HCT116 (cell line): Measurements from ENCODE around the gene VAV1. TPM values are rescaled to one million over a fixed set of nuclear protein-coding genes. Genes with fewer than 3 reads are reported as not detected.

ENCODE experiments used
- ATAC-seq: fragments of 200-7000 bp; cut with Tn5 transposase; 2 replicates; pipeline ENCODE4 v1.9.1; 2020; ENCODE audit warnings: mild to moderate bottlenecking, moderate library complexity
- BruUV-seq: library from RNA; stranded (reverse); fragments of 400-500 nt; replicated peaks from 2 replicates; lab custom pipeline; 2021; lab: Mats Ljungman, UMichigan
- CTCF ChIA-PET: fragments of 300-600 bp; sonication (Branson Sonifier 250); formaldehyde crosslinking; loops from one replicate; lab custom pipeline; 2021; ENCODE audit warnings: antibody characterized with exemption; lab: Charles Lee
- POLR2A ChIA-PET: fragments of 300-600, 350-600 bp; sonication (Branson Sonifier 250); formaldehyde crosslinking; loops from one replicate; lab custom pipeline; 2021; ENCODE audit warnings: antibody characterized with exemption; lab: Charles Lee
- RAD21 ChIA-PET, 2 experiments: fragments of 300-600 bp; sonication (Branson Sonifier 250); formaldehyde crosslinking; loops; one replicate each; lab custom pipeline; 2023; ENCODE audit warnings: low total read pairs in 2 of 2; ENCODE audit not compliant: uncharacterized antibody in 2 of 2, unreplicated experiment in 2 of 2, low non-redundant PET in 1 of 2; lab: Charles Lee
- DNase-seq: peaks from one replicate; pipeline ENCODE4 v3.0.0-alpha.2; 2010; ENCODE audit warnings: low read depth, low spot score
- H2AFZ ChIP-seq: fragments of 200-600 bp; shearing (Covaris generic), sonication (generic); 2 replicates; pipeline ENCODE4 v1.6.1; 2017; ENCODE audit warnings: low read depth, mixed run types, mixed read lengths, antibody characterized with exemption, low read length; ENCODE audit not compliant: poor library complexity, severe bottlenecking
- H3K27ac ChIP-seq: 2 replicates; pipeline ENCODE4 v1.5.1; 2012; ENCODE audit warnings: low read depth, low read length
- H3K27me3 ChIP-seq: fragments of 200-600 bp; sonication (generic); 2 replicates; pipeline ENCODE4 v1.6.1; 2016; ENCODE audit warnings: mixed run types, low read length, mixed read lengths; ENCODE audit not compliant: insufficient read depth
- H3K36me3 ChIP-seq, 2 experiments: fragments of 200-500 bp in 1 of 2; fragments of 200-600 bp in 1 of 2; sonication (Bioruptor generic) in 1 of 2; sonication (generic) in 1 of 2; 2 replicates each; pipeline versions ENCODE4 v1.5.1 to v1.6.1; 2014 to 2016; ENCODE audit warnings: low read length in 2 of 2, inconsistent platforms in 1 of 2, mixed read lengths in 1 of 2, mixed run types in 1 of 2; ENCODE audit not compliant: insufficient read depth in 2 of 2, control insufficient read depth in 1 of 2
- H3K4me1 ChIP-seq, 2 experiments: fragments of 200-600 bp in 1 of 2; sonication (generic) in 1 of 2; 2 replicates each; pipeline versions ENCODE4 v1.5.1 to v1.6.1; 2012 to 2017; ENCODE audit warnings: low read length in 2 of 2, inconsistent platforms in 1 of 2, mild to moderate bottlenecking in 1 of 2, mixed read lengths in 1 of 2, mixed run types in 1 of 2, moderate library complexity in 1 of 2; ENCODE audit not compliant: insufficient read depth in 2 of 2, control insufficient read depth in 1 of 2
- H3K4me2 ChIP-seq: fragments of 200-600 bp; sonication (generic); 2 replicates; pipeline ENCODE4 v1.6.1; 2017; ENCODE audit warnings: mixed run types, low read length, mixed read lengths
- H3K4me3 ChIP-seq, 2 experiments: fragments of 200-600 bp in 1 of 2; sonication (generic) in 1 of 2; replicated peaks in 1 of 2; 2 replicates each; pipeline ENCODE4 v1.5.1; 2011 to 2016; ENCODE audit warnings: low read length in 2 of 2, control low read depth in 1 of 2, low read depth in 1 of 2, mild to moderate bottlenecking in 1 of 2, mixed read lengths in 1 of 2, mixed run types in 1 of 2
- H3K79me2 ChIP-seq: fragments of 200-600 bp; sonication (generic); 2 replicates; pipeline ENCODE4 v1.6.1; 2017; ENCODE audit warnings: mild to moderate bottlenecking, mixed run types, low read length, moderate library complexity, mixed read lengths; ENCODE audit not compliant: insufficient read depth
- H3K9ac ChIP-seq: fragments of 200-600 bp; sonication (generic); 2 replicates; pipeline ENCODE4 v1.6.1; 2016; ENCODE audit warnings: low read length, mixed read lengths
- H3K9me2 ChIP-seq: fragments of 200-600 bp; sonication (generic), shearing (Covaris generic); 2 replicates; pipeline ENCODE4 v1.6.1; 2017; ENCODE audit warnings: mixed run types, mild to moderate bottlenecking, moderate library complexity; ENCODE audit not compliant: insufficient read depth
- H3K9me3 ChIP-seq, 2 experiments: fragments of 200-500 bp in 1 of 2; fragments of 200-600 bp in 1 of 2; sonication (Bioruptor generic) in 1 of 2; sonication (generic) in 1 of 2; 2 replicates each; pipeline ENCODE4 v1.6.1; 2014 to 2017; ENCODE audit warnings: low read length in 2 of 2, mixed read lengths in 2 of 2, inconsistent platforms in 1 of 2, low read depth in 1 of 2, mild to moderate bottlenecking in 1 of 2, mixed run types in 1 of 2, moderate library complexity in 1 of 2; ENCODE audit not compliant: control insufficient read depth in 1 of 2, insufficient read depth in 1 of 2
- H4K20me1 ChIP-seq: fragments of 200-600 bp; sonication (generic), shearing (Covaris generic); 2 replicates; pipeline ENCODE4 v1.6.1; 2017; ENCODE audit warnings: mixed run types, mild to moderate bottlenecking, moderate library complexity; ENCODE audit not compliant: insufficient read depth
- CBX3 ChIP-seq: IDR thresholded peaks from 2 replicates; pipeline ENCODE4 v1.6.1; 2012; ENCODE audit warnings: low read depth
- CEBPB ChIP-seq: IDR thresholded peaks from 2 replicates; pipeline ENCODE4 v1.6.1; 2012; ENCODE audit warnings: low read depth
- EGR1 ChIP-seq: IDR thresholded peaks from 2 replicates; pipeline ENCODE4 v1.6.1; 2012; ENCODE audit warnings: low read depth
- ELF1 ChIP-seq: IDR thresholded peaks from 2 replicates; pipeline ENCODE4 v1.6.1; 2012; ENCODE audit warnings: low read depth, borderline replicate concordance
- EZH2 ChIP-seq: fragments of 200-600 bp; sonication (generic); IDR thresholded peaks from 2 replicates; pipeline ENCODE4 v1.6.1; 2017; ENCODE audit warnings: antibody characterized with exemption, mixed run types
- EZH2phosphoT487 ChIP-seq: fragments of 200-600 bp; IDR thresholded peaks from 2 replicates; pipeline ENCODE4 v1.6.1; 2018; ENCODE audit warnings: antibody characterized with exemption, borderline replicate concordance
- FOSL1 ChIP-seq: IDR thresholded peaks from 2 replicates; pipeline ENCODE4 v1.6.1; 2012; ENCODE audit warnings: low read depth
- JUND ChIP-seq: IDR thresholded peaks from 2 replicates; pipeline ENCODE4 v1.6.1; 2012
- POLR2AphosphoS5 ChIP-seq: IDR thresholded peaks from 2 replicates; pipeline ENCODE4 v1.6.1; 2011; ENCODE audit warnings: mild to moderate bottlenecking, low read depth, low read length, moderate library complexity
- RAD21 ChIP-seq: IDR thresholded peaks from 2 replicates; pipeline ENCODE4 v1.6.1; 2012; ENCODE audit warnings: low read depth, mild to moderate bottlenecking
- SIN3A ChIP-seq: IDR thresholded peaks from 2 replicates; pipeline ENCODE4 v1.6.1; 2012; ENCODE audit warnings: low read depth
- SP1 ChIP-seq: IDR thresholded peaks from 2 replicates; pipeline ENCODE4 v1.6.1; 2012; ENCODE audit warnings: low read depth
- YY1 ChIP-seq: IDR thresholded peaks from 2 replicates; pipeline ENCODE4 v1.6.1; 2011; ENCODE audit warnings: low read length, low read depth, moderate library complexity, mild to moderate bottlenecking; ENCODE audit not compliant: insufficient replicate concordance; ENCODE audit errors: extremely low read depth
- ZFX ChIP-seq: fragments of 450-650 bp; IDR thresholded peaks from 2 replicates; pipeline ENCODE4 v1.6.1; 2017
- intact Hi-C: fragments of 100-400 bp; cut with micrococcal nuclease; formaldehyde crosslinking; loops from 2 replicates; pipeline ENCODE4 v1.10.0; 2022
- total RNA-seq: library from RNA; stranded (reverse); gene quantifications from one replicate; pipeline ENCODE4 v1.2.1, GENCODE V29; 2021; ENCODE audit not compliant: unreplicated experiment
- TF ChIP-seq, protein P1 (sequence below), 3 experiments: fragments of 200-600 bp in 1 of 3; sonication (generic) in 1 of 3; IDR thresholded peaks in 2 of 3; conservative IDR thresholded peaks in 1 of 3; 2 replicates each; pipeline ENCODE4 v1.5.1; 2012 to 2017; ENCODE audit warnings: low read depth in 2 of 3, low read length in 2 of 3, antibody characterized with exemption in 1 of 3, borderline replicate concordance in 1 of 3, control low read depth in 1 of 3, mild to moderate bottlenecking in 1 of 3, mixed read lengths in 1 of 3, mixed run types in 1 of 3, moderate library complexity in 1 of 3; ENCODE audit not compliant: insufficient read depth in 1 of 3
- TF ChIP-seq, protein P2 (sequence below): IDR thresholded peaks from 2 replicates; pipeline ENCODE4 v1.6.1; 2012
- TF ChIP-seq, protein P3 (sequence below): IDR thresholded peaks from 2 replicates; pipeline ENCODE4 v1.6.1; 2011; ENCODE audit warnings: mild to moderate bottlenecking, low read length, moderate library complexity; ENCODE audit not compliant: insufficient replicate concordance; ENCODE audit errors: extremely low read depth

VAV1 gene
- total RNA-seq, 1 experiment from 2014 or later: 20.6 TPM

- TF ChIP-seq RAD21 (no peak), POLR2AphosphoS5 (no peak), EZH2phosphoT487 (no peak), EZH2 (no peak), CBX3 (no peak)
- TF ChIP-seq, protein P1, sequence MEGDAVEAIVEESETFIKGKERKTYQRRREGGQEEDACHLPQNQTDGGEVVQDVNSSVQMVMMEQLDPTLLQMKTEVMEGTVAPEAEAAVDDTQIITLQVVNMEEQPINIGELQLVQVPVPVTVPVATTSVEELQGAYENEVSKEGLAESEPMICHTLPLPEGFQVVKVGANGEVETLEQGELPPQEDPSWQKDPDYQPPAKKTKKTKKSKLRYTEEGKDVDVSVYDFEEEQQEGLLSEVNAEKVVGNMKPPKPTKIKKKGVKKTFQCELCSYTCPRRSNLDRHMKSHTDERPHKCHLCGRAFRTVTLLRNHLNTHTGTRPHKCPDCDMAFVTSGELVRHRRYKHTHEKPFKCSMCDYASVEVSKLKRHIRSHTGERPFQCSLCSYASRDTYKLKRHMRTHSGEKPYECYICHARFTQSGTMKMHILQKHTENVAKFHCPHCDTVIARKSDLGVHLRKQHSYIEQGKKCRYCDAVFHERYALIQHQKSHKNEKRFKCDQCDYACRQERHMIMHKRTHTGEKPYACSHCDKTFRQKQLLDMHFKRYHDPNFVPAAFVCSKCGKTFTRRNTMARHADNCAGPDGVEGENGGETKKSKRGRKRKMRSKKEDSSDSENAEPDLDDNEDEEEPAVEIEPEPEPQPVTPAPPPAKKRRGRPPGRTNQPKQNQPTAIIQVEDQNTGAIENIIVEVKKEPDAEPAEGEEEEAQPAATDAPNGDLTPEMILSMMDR (IDR thresholded peaks at IDR 0.05 in 2 of 3, conservative IDR thresholded peaks at IDR 0.05 in 1 of 3; ENCODE audit: borderline replicate concordance in 1 of 3, insufficient read depth in 1 of 3, low read depth in 2 of 3, low read length in 2 of 3): no peak
- TF ChIP-seq, all 23 proteins: peak for 0
These were observed 105.3 kb downstream of the VAV1 start (continued) for GRCh38 chr19:6877766-6878165.

- Histone ChIP-seq H3K4me3 (no peak overlapping the region), H2AFZ (no peak overlapping the region), H3K9ac (no peak overlapping the region), H3K27ac (no peak overlapping the region), H3K9me3 (no peaks in the 10 kb centered on the region), H3K27me3 (peaks cover 17% of the 10 kb centered on the region), H4K20me1 (no peaks in the 10 kb centered on the region), H3K4me2 (no peak overlapping the region), H3K79me2 (no peaks in the 10 kb centered on the region), H3K4me1 (no peaks in the 10 kb centered on the region), H3K9me2 (no peaks in the 10 kb centered on the region), H3K36me3 (no peaks in the 10 kb centered on the region)
- BruUV-seq: no TSS peak
- DNase-seq (no peak), ATAC-seq (no peak)
- intact Hi-C loops: no loop called here
- POLR2A ChIA-PET: no interaction called here
- RAD21 ChIA-PET: no interaction called here
- CTCF ChIA-PET: no interaction called here
- TF ChIP-seq POLR2AphosphoS5 (no peak), RAD21 (no peak), ZFX (no peak), YY1 (no peak), EZH2phosphoT487 (no peak), SIN3A (no peak), ELF1 (no peak), JUND (no peak), EZH2 (no peak), SP1 (no peak), FOSL1 (no peak), CEBPB (no peak), EGR1 (no peak)
- TF ChIP-seq, protein P2, sequence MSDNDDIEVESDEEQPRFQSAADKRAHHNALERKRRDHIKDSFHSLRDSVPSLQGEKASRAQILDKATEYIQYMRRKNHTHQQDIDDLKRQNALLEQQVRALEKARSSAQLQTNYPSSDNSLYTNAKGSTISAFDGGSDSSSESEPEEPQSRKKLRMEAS: no peak
- TF ChIP-seq, protein P3, sequence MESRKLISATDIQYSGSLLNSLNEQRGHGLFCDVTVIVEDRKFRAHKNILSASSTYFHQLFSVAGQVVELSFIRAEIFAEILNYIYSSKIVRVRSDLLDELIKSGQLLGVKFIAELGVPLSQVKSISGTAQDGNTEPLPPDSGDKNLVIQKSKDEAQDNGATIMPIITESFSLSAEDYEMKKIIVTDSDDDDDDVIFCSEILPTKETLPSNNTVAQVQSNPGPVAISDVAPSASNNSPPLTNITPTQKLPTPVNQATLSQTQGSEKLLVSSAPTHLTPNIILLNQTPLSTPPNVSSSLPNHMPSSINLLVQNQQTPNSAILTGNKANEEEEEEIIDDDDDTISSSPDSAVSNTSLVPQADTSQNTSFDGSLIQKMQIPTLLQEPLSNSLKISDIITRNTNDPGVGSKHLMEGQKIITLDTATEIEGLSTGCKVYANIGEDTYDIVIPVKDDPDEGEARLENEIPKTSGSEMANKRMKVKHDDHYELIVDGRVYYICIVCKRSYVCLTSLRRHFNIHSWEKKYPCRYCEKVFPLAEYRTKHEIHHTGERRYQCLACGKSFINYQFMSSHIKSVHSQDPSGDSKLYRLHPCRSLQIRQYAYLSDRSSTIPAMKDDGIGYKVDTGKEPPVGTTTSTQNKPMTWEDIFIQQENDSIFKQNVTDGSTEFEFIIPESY: no peak
- TF ChIP-seq, all 23 proteins: peak for 0
These were observed 113.9 kb downstream of the VAV1 start for GRCh38 chr19:6886277-6886897.
